Mesenchymal stem cell (in vitro differentiated cells and primary cell): ENCODE results near the gene ZFP57.
A peak's percentile ranks its signal among the peaks of the same experiment; 100 is the strongest.

Source experiments
- DNase-seq: peaks from one replicate; pipeline ENCODE4 v3.0.0-alpha.2; 2013
- H2AFZ ChIP-seq: one replicate; pipeline ENCODE4 v1.6.1; 2013; ENCODE audit warnings: low read depth, mild to moderate bottlenecking, control low read depth, inconsistent platforms, low read length, moderate library complexity
- H2AK5ac ChIP-seq: 2 replicates; pipeline ENCODE4 v1.6.1; 2013; ENCODE audit warnings: low read length, moderate library complexity, mild to moderate bottlenecking, inconsistent platforms; ENCODE audit not compliant: severe bottlenecking
- H2BK120ac ChIP-seq: one replicate; pipeline ENCODE4 v1.6.1; 2013; ENCODE audit warnings: low read depth, mild to moderate bottlenecking, inconsistent platforms, low read length, moderate library complexity
- H2BK12ac ChIP-seq, 2 experiments: one replicate each; pipeline ENCODE4 v1.6.1; 2013; ENCODE audit warnings: inconsistent platforms in 2 of 2, low read length in 2 of 2, mild to moderate bottlenecking in 2 of 2, moderate library complexity in 2 of 2, control low read depth in 1 of 2
- H2BK15ac ChIP-seq: one replicate; pipeline ENCODE4 v1.6.1; 2013; ENCODE audit warnings: mild to moderate bottlenecking, low read depth, inconsistent platforms; ENCODE audit not compliant: poor library complexity, severe bottlenecking
- H2BK5ac ChIP-seq: 2 replicates; pipeline ENCODE4 v1.6.1; 2013; ENCODE audit warnings: low read depth, mild to moderate bottlenecking, low read length, control low read depth, inconsistent platforms; ENCODE audit not compliant: poor library complexity, severe bottlenecking
- H3K14ac ChIP-seq, 2 experiments: one replicate each; pipeline ENCODE4 v1.6.1; 2013; ENCODE audit warnings: inconsistent platforms in 2 of 2, low read length in 2 of 2, control low read depth in 1 of 2, mild to moderate bottlenecking in 1 of 2, moderate library complexity in 1 of 2
- H3K18ac ChIP-seq, 2 experiments: one replicate each; pipeline ENCODE4 v1.6.1; 2013; ENCODE audit warnings: inconsistent platforms in 2 of 2, low read length in 2 of 2, control low read depth in 1 of 2, low read depth in 1 of 2, mild to moderate bottlenecking in 1 of 2
- H3K23ac ChIP-seq, 2 experiments: one replicate each; pipeline ENCODE4 v1.6.1; 2013; ENCODE audit warnings: inconsistent platforms in 2 of 2, low read length in 2 of 2, mild to moderate bottlenecking in 2 of 2, moderate library complexity in 2 of 2, control low read depth in 1 of 2
- H3K27ac ChIP-seq: 2 replicates; pipeline ENCODE4 v1.5.1; 2013; ENCODE audit warnings: mild to moderate bottlenecking, moderate library complexity, low read length, control low read depth, inconsistent platforms; ENCODE audit not compliant: poor library complexity, severe bottlenecking
- H3K27me3 ChIP-seq, 2 experiments: 2 replicates each; pipeline versions ENCODE4 v1.6.1 to v1.7.0; 2013; ENCODE audit warnings: low read length in 2 of 2, mild to moderate bottlenecking in 2 of 2, moderate library complexity in 2 of 2, control low read depth in 1 of 2, inconsistent platforms in 1 of 2; ENCODE audit not compliant: control insufficient read depth in 1 of 2, insufficient read depth in 1 of 2
- H3K36me3 ChIP-seq, 2 experiments: 2 replicates each; pipeline versions ENCODE4 v1.6.1 to v1.7.0; 2013; ENCODE audit warnings: low read length in 2 of 2, control low read depth in 1 of 2, inconsistent platforms in 1 of 2, low read depth in 1 of 2, mild to moderate bottlenecking in 1 of 2; ENCODE audit not compliant: insufficient read depth in 2 of 2, control insufficient read depth in 1 of 2
- H3K4ac ChIP-seq, 2 experiments: one replicate each; pipeline ENCODE4 v1.6.1; 2013; ENCODE audit warnings: inconsistent platforms in 2 of 2, low read length in 2 of 2, mild to moderate bottlenecking in 2 of 2, moderate library complexity in 2 of 2, control low read depth in 1 of 2, low read depth in 1 of 2
- H3K4me1 ChIP-seq: 2 replicates; pipeline ENCODE4 v1.6.1; 2013; ENCODE audit warnings: low read depth, low read length, control low read depth; ENCODE audit not compliant: control insufficient read depth, insufficient read depth
- H3K4me2 ChIP-seq: 2 replicates; pipeline ENCODE4 v1.6.1; 2013; ENCODE audit warnings: low read length, mild to moderate bottlenecking, inconsistent platforms; ENCODE audit not compliant: poor library complexity, severe bottlenecking
- H3K4me3 ChIP-seq, 2 experiments: 2 replicates each; pipeline versions ENCODE4 v1.5.1 to v1.7.0; 2013; ENCODE audit warnings: low read length in 2 of 2, mild to moderate bottlenecking in 2 of 2, control low read depth in 1 of 2, low read depth in 1 of 2; ENCODE audit not compliant: insufficient read depth in 1 of 2
- H3K79me1 ChIP-seq: replicated peaks from 2 replicates; pipeline ENCODE4 v1.6.1; 2013; ENCODE audit warnings: mild to moderate bottlenecking, control low read depth, low read length, inconsistent platforms; ENCODE audit not compliant: poor library complexity, severe bottlenecking
- H3K9ac ChIP-seq: 2 replicates; pipeline ENCODE4 v1.7.0; 2013; ENCODE audit warnings: mild to moderate bottlenecking, low read length, moderate library complexity
- H3K9me3 ChIP-seq: 2 replicates; pipeline ENCODE4 v1.7.0; 2013; ENCODE audit warnings: mild to moderate bottlenecking, low read length; ENCODE audit not compliant: control insufficient read depth
- H4K8ac ChIP-seq: one replicate; pipeline ENCODE4 v1.6.1; 2013; ENCODE audit warnings: inconsistent platforms, mild to moderate bottlenecking, low read length, moderate library complexity
- H4K91ac ChIP-seq: one replicate; pipeline ENCODE4 v1.6.1; 2013; ENCODE audit warnings: mild to moderate bottlenecking, low read length, inconsistent platforms
- WGBS: methylation state at CpG from one replicate; pipeline ENCODE4 v1.1.7; 2013; ENCODE audit warnings: mixed read lengths; 5-methylcytosine and 5-hydroxymethylcytosine counted together

ZFP57 gene

DNA sequence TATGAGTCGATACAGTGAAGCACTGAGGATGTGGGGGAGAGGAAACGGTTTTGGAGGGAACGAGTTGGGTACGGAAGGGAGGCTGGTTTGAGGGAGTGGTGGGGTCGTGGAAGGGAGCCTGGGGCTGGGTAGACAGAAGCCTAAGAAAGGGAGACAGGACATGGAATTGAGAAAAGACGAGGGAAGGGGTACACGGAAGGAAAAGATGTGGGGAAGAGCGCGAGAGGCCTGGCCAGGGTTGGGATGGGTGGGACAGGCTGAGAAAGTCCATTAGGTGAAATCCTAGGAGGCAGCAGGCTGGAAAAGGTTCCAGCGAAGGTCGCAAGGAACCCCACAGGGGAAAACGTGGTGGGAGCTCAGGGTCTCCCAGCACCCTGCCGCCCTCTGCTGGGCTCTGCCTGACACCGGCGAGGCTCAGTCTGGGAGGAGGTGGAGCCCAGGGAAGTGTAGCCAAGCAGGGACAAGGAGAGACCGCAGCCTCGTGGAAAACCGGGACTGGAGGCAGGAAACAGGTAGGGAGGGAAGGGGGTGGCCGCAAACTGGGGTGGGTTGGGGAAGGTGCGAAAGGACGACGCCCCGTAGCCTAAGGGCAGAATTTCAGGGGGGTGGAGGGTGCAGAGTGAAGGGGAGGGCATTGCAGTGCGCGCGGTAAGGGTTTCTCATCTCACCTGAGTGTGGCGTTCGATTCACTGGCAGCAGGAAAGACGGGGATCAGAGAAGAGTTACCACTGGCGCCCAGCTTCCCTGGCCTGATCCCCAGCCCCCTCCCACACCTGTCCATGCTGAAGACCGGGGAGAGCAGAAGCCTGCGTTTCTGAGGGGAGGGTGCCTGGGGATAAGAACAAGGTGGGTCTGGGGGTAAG is 52.3 kb downstream of the ZFP57 start:
- Histone ChIP-seq H2AFZ (peak overlapping the region; percentile 60), H3K4ac (peak overlapping the region in 1 of 2 experiments; percentile 78), H2AK5ac (no peak overlapping the region), H3K14ac (peak overlapping the region in 1 of 2 experiments; percentile 53), H3K4me2 (peak overlapping the region; percentile 93), H2BK12ac (peak overlapping the region; percentile 73 to 94), H2BK15ac (no peak overlapping the region), H3K4me1 (peaks cover 34% of the 10 kb centered on the region), H2BK5ac (peak overlapping the region; percentile 12), H3K36me3 (peaks cover 7% of the 10 kb centered on the region in 2 experiments), H3K4me3 (peak overlapping the region; percentile 66 to 93), H4K91ac (peak overlapping the region; percentile 71), H3K9me3 (no peaks in the 10 kb centered on the region), H4K8ac (peak overlapping the region; percentile 75), H2BK120ac (no peak overlapping the region), H3K79me1 (peaks cover 39% of the 10 kb centered on the region), H3K27ac (peak overlapping the region; percentile 69), H3K18ac (peak overlapping the region; percentile 82 to 88), H3K27me3 (no peaks in the 10 kb centered on the region), H3K23ac (peak overlapping the region in 1 of 2 experiments; percentile 57), H3K9ac (peak overlapping the region; percentile 87)
- WGBS: 3% methylated on average over 29 of the region's 32 CpGs
- DNase-seq: peak; percentile 86

DNA sequence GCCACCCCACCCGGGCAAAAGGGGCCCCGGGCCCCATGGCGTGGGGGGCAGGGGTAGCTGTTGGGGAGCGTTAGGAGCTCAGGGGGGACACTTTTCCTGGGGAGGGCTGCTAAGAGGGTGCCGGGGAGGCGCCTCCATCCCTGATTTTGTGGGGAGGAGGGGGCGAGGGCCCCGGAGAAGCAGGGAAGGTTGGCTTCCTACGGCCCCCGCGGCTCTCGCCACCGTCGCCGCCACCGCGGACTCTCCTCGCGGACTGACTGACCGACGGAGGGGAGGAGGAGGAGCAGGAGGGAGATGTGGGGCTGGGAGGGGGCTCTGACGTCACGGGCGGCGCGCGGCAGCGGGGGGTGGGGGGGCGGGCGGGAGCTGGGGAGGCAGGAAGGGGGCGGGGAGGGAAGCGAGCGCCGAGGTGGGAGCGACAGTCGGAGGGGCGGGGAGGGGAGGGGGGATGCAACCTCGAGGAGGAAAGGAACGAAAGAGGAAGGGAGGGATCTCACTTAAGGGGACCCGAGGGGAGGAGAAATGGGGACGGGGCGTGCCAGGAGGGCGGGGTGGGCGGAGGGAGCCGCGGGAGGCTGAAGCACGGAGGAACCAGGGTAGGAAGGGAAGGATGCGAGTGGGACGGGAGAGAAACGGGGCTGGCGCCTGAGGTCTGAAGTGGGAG is 53.1 kb downstream of the ZFP57 start:
- H3K4me3 ChIP-seq: peak overlapping the region; percentile 66 to 93
- peak overlapping the region in 1 of 2 experiments; percentile 53 for H3K14ac ChIP-seq
- peak overlapping the region; percentile 87 for H3K9ac ChIP-seq
- H3K23ac ChIP-seq: peak overlapping the region in 1 of 2 experiments; percentile 57
- peak overlapping the region; percentile 79 for H4K8ac ChIP-seq
- WGBS: under 1% methylated on average over 42 of the region's 51 CpGs
- H2AFZ ChIP-seq: peak overlapping the region; percentile 60
- H2AK5ac ChIP-seq: no peak overlapping the region
- peak overlapping the region; percentile 85 for H2BK120ac ChIP-seq
- H3K4me2 ChIP-seq: peak overlapping the region; percentile 93
- H3K36me3 ChIP-seq: peaks cover 13 to 14% of the 10 kb centered on the region in 2 experiments
- peak overlapping the region; percentile 85 to 93 for H3K18ac ChIP-seq
- H3K79me1 ChIP-seq: peaks cover 39% of the 10 kb centered on the region
- peak overlapping the region; percentile 69 to 88 for H3K4ac ChIP-seq
- H3K9me3 ChIP-seq: no peaks in the 10 kb centered on the region
- no peak overlapping the region for H2BK5ac ChIP-seq
- peak overlapping the region; percentile 69 for H3K27ac ChIP-seq
- H2BK12ac ChIP-seq: peak overlapping the region; percentile 73 to 94
- peak overlapping the region; percentile 71 for H4K91ac ChIP-seq
- DNase-seq: peak; percentile 91
- H3K4me1 ChIP-seq: peaks cover 34% of the 10 kb centered on the region
- peak overlapping the region; percentile 90 for H2BK15ac ChIP-seq
- no peaks in the 10 kb centered on the region for H3K27me3 ChIP-seq

DNA sequence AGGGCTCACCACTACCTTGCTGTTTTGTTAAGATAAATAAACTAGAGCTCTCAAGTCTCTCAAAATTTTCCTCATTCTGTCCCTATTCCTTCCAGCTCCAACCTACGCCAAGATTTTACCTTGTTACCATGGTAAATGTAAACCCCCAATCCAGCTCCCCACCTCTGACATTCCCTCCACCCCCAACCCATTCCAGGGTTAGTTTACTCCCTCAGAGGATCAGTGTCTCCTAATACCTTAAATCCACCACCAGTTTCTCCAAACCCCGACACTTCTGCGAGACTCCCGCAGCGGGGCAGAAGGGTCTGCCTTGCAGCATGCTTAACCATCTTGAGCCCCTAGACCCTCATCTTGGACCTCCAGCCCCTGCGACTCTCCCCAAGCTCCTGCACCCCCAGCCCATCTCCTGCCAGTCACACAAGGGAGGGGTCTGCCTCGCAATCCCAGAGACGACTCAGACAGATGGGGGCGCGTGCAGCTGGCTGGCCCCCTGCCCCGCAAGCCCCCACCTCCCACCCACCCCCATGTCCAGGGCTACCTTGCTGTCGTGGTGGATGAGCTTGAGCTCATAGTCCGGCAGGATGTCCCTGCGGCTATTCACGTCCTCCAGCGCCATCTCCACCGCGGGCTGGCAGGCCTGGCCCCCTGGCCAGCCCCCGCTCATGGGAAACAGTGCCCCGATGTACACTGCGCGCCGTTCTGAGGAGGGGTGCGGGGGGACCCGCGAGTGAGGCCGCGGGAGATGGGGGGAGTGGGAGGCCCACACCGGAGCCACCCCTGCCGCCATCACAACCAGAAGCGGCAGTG is 53.8 kb downstream of the ZFP57 start:
- peak overlapping the region; percentile 82 for H3K4me2 ChIP-seq
- peak overlapping the region; percentile 69 to 88 for H3K4ac ChIP-seq
- peak overlapping the region in 1 of 2 experiments; percentile 96 for H3K14ac ChIP-seq
- peak overlapping the region; percentile 79 for H4K8ac ChIP-seq
- peaks cover 39% of the 10 kb centered on the region for H3K79me1 ChIP-seq
- no peak overlapping the region for H2BK5ac ChIP-seq
- H3K9me3 ChIP-seq: no peaks in the 10 kb centered on the region
- peak overlapping the region; percentile 85 for H2BK120ac ChIP-seq
- DNase-seq: no peak
- H2AK5ac ChIP-seq: no peak overlapping the region
- peak overlapping the region; percentile 87 for H3K9ac ChIP-seq
- WGBS: 7% methylated on average over 28 of the region's 31 CpGs
- peak overlapping the region; percentile 66 to 79 for H3K4me3 ChIP-seq
- H4K91ac ChIP-seq: peak overlapping the region; percentile 52
- peaks cover 32% of the 10 kb centered on the region for H3K4me1 ChIP-seq
- peak overlapping the region in 1 of 2 experiments; percentile 47 for H2BK12ac ChIP-seq
- peak overlapping the region; percentile 90 for H2BK15ac ChIP-seq
- H3K36me3 ChIP-seq: peaks cover 16 to 22% of the 10 kb centered on the region in 2 experiments
- no peak overlapping the region for H2AFZ ChIP-seq
- H3K23ac ChIP-seq: peak overlapping the region in 1 of 2 experiments; percentile 57
- no peaks in the 10 kb centered on the region for H3K27me3 ChIP-seq
- peak overlapping the region; percentile 85 to 93 for H3K18ac ChIP-seq
- H3K27ac ChIP-seq: no peak overlapping the region
